Activated CD8-positive, alpha-beta T cell treated with anti-CD3 and anti-CD28 coated beads, Interleukin-2, amount 10 ng/mL, durations not matched to agents 7 days and 5 days (primary cell): ENCODE data around the gene SNAPC4. TPM values are rescaled to one million over a fixed set of nuclear protein-coding genes. Genes with fewer than 3 reads are reported as not detected.

Source experiments
- ATAC-seq: fragments of 150-1000 bp; cut with Tn5 transposase; one replicate; pipeline ENCODE4 v1.10.0; 2021; ENCODE audit warnings: moderate library complexity
- CTCF ChIA-PET: fragments of 350-600 bp; sonication (Branson Sonifier 250); formaldehyde crosslinking; loops from one replicate; lab custom pipeline; 2021; ENCODE audit warnings: antibody characterized with exemption; lab: Charles Lee
- POLR2A ChIA-PET: fragments of 350-600 bp; sonication (Branson Sonifier 250); formaldehyde crosslinking; loops from one replicate; lab custom pipeline; 2021; ENCODE audit warnings: antibody characterized with exemption; lab: Charles Lee
- DNase-seq: peaks from one replicate; pipeline ENCODE4 v3.0.0-alpha.2; 2020
- H3K27ac Mint-ChIP-seq: one replicate; pipeline ENCODE4 v1.8.0; 2021; ENCODE audit warnings: mild to moderate bottlenecking, mixed read lengths
- H3K27me3 Mint-ChIP-seq: one replicate; pipeline ENCODE4 v1.8.0; 2021; ENCODE audit warnings: low read depth, mixed read lengths
- H3K36me3 Mint-ChIP-seq: one replicate; pipeline ENCODE4 v1.8.0; 2021; ENCODE audit warnings: low read depth, mixed read lengths
- H3K4me1 Mint-ChIP-seq: one replicate; pipeline ENCODE4 v1.8.0; 2021; ENCODE audit warnings: low read depth, mixed read lengths
- H3K4me3 Mint-ChIP-seq: one replicate; pipeline ENCODE4 v1.8.0; 2021; ENCODE audit warnings: mild to moderate bottlenecking, mixed read lengths
- H3K9me3 Mint-ChIP-seq: one replicate; pipeline ENCODE4 v1.8.0; 2022; ENCODE audit warnings: mixed read lengths; ENCODE audit not compliant: insufficient read depth
- total RNA-seq, 2 experiments: library from RNA; stranded (reverse); gene quantifications; one replicate each; pipeline ENCODE4 v1.2.3, GENCODE V29; 2021

SNAPC4 gene
- total RNA-seq, 2 experiments from 2014 or later: 9.5 to 9.6 TPM

DNA sequence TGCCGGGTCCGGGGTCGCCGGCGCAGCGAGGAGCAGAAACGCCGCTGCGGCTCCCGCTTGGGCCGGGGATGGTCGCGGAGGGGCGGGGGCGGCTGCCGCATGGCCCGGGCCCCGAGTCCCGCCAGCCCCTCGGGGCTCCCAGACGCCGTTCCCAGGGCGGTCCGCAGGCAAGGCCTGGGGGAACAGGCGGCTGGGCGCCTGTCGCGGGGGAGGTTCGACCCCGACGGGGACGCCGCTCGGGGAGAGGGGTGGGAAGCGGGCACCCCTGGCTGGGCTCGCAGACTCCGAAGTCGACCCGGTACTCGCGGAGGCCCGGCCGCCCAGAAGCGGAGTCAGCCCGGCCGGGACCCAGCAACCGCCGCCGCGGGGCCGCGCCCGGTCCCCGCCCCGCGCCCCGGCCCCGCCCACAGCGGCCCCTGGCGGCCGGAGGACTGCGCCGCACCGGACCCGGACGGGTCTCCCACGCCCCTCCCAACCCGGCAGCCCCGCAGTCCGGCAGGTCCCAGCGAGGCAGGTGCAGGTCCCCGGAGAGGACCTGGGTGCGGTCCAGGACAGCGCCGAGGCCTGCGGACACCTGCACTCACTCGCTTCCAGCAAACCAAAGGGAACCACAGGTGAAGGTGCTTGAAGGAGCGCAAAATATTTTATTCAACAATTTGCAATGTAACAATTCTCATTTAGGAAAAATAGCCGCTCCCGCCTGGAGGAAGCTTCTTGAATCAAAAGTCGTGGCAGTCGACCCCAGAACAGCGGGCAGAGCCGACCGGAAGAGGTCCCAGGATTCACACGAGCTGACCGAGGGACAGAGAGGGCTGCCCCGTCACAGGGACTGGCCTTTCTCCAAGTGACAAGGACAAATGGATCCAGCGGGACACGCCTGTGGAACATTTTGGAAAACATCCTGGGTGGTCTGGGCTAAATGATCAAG lies 39.8 kb upstream of the SNAPC4 start, which contains the start of gene INPP5E:
Gene INPP5E (minus strand): TSS at position 365 of the 928 bp plus-strand sequence. CDS start 426 bp downstream, outside the sequence.
- ATAC-seq (peak; percentile 82), DNase-seq (peak; percentile 78)
- POLR2A ChIA-PET: interaction anchor here (0.6 to 1.1 kb wide), 3 partner anchors 77 to 258 kb away, joined by 3 to 6 read pairs (median 4); partner anchors contain the start of gene DNLZ
- peaks cover 44% of the 10 kb centered on the region for H3K36me3 Mint-ChIP-seq
- CTCF ChIA-PET: interaction anchor here (0.8 to 1.1 kb wide), 4 partner anchors 10 to 126 kb away, joined by 3 to 4 read pairs (median 3); no protein-coding TSS in a partner anchor
- no peaks in the 10 kb centered on the region for H3K9me3 Mint-ChIP-seq
- peaks cover 28% of the 10 kb centered on the region for H3K4me1 Mint-ChIP-seq
- no peaks in the 10 kb centered on the region for H3K27me3 Mint-ChIP-seq
- peak within 1 kb of the TSS; percentile 83 for H3K4me3 Mint-ChIP-seq
- H3K27ac Mint-ChIP-seq: peak within 1 kb of the TSS; percentile 77

- DNase-seq (peak; percentile 74), ATAC-seq (peak; percentile 76)
- ChIA-PET CTCF (interaction anchor here (0.6 to 0.8 kb wide), 2 partner anchors 38 to 118 kb away, joined by 3 read pairs; no protein-coding TSS in a partner anchor), POLR2A (no interaction called here)
- H3K4me3 Mint-ChIP-seq: peak overlapping the region; percentile 83
- H3K27ac Mint-ChIP-seq: peak overlapping the region; percentile 77
- H3K27me3 Mint-ChIP-seq: no peaks in the 10 kb centered on the region
- no peaks in the 10 kb centered on the region for H3K9me3 Mint-ChIP-seq
- H3K36me3 Mint-ChIP-seq: peaks cover 38% of the 10 kb centered on the region
- H3K4me1 Mint-ChIP-seq: peaks cover 28% of the 10 kb centered on the region
Observed at GRCh38 chr9:136438548-136439480, 38.8 kb upstream of the SNAPC4 start.

GRCh38 chr9:136437839-136438547 lies 38.0 kb upstream of the SNAPC4 start:
- Mint-ChIP-seq H3K4me3 (peak overlapping the region; percentile 83), H3K9me3 (no peaks in the 10 kb centered on the region), H3K27me3 (no peaks in the 10 kb centered on the region), H3K27ac (peak overlapping the region; percentile 77), H3K36me3 (peaks cover 34% of the 10 kb centered on the region), H3K4me1 (peaks cover 28% of the 10 kb centered on the region)
- no peak for DNase-seq
- POLR2A ChIA-PET: no interaction called here
- CTCF ChIA-PET: interaction anchor here (0.6 kb wide), 1 partner anchor 119 kb away, joined by 3 read pairs; no protein-coding TSS in a partner anchor
- ATAC-seq: no peak

DNA sequence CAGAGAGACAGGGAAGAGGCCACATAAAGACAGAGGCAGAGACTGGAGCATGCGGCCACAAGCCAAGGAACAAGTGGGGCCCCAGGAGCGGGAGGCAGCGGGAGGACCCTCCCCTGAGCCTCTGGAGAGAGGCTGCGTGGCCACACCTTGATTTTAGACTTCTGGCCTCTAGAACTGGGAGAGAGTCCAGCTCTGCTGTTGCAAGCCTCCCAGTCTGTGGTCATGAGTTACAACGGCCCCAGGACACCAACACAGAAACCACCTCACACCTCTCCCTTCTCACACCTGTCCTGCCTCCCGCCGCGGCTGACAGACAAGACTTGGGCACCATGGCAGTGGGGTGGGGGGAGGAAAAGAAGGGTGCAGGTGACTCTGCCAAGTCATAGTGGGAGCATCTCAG lies 37.5 kb upstream of the SNAPC4 start:
- POLR2A ChIA-PET: no interaction called here
- CTCF ChIA-PET: no interaction called here
- H3K9me3 Mint-ChIP-seq: no peaks in the 10 kb centered on the region
- H3K27me3 Mint-ChIP-seq: no peaks in the 10 kb centered on the region
- ATAC-seq: no peak
- H3K36me3 Mint-ChIP-seq: peaks cover 29% of the 10 kb centered on the region
- no peak for DNase-seq
- peaks cover 28% of the 10 kb centered on the region for H3K4me1 Mint-ChIP-seq
- no peak overlapping the region for H3K27ac Mint-ChIP-seq
- H3K4me3 Mint-ChIP-seq: peak overlapping the region; percentile 83

DNA sequence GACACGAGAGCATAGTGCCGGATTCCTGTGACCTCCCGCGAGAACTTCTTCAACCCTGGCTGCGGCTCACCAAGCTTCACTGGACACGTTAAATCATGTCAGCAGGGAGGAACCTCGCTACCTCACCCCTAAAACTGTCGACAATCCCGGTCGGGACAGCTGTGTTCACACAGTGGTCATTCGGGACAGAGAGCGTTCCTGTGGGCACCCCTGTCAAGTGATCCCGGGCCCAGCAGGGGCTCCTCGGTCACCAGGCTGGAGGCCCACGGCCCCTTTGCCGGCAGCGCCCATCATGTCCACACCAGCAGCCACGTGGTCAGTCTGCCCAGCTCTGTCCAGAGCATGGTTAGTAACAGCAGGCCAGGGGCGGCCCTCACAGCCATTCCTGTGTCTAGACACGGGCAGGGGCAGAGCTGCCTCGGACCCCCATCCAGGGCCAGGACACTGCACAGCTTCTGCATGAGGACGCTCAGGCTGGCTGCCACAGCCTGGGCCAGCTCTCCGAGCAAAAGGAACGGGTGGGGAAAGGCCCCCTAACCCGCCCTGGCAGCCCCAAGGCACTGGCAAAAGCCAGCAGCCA lies 36.2 kb upstream of the SNAPC4 start:
- POLR2A ChIA-PET: no interaction called here
- H3K36me3 Mint-ChIP-seq: peaks cover 21% of the 10 kb centered on the region
- H3K27me3 Mint-ChIP-seq: no peaks in the 10 kb centered on the region
- H3K4me3 Mint-ChIP-seq: no peak overlapping the region
- H3K9me3 Mint-ChIP-seq: no peaks in the 10 kb centered on the region
- CTCF ChIA-PET: no interaction called here
- H3K27ac Mint-ChIP-seq: no peak overlapping the region
- H3K4me1 Mint-ChIP-seq: peaks cover 28% of the 10 kb centered on the region
- ATAC-seq (no peak), DNase-seq (no peak)

GRCh38 chr9:136434580-136435169 lies 34.7 kb upstream of the SNAPC4 start:
- H3K36me3 Mint-ChIP-seq: peaks cover 11% of the 10 kb centered on the region
- H3K4me3 Mint-ChIP-seq: no peak overlapping the region
- POLR2A ChIA-PET: no interaction called here
- H3K27me3 Mint-ChIP-seq: no peaks in the 10 kb centered on the region
- DNase-seq (no peak), ATAC-seq (no peak)
- H3K9me3 Mint-ChIP-seq: no peaks in the 10 kb centered on the region
- H3K27ac Mint-ChIP-seq: no peak overlapping the region
- CTCF ChIA-PET: no interaction called here
- H3K4me1 Mint-ChIP-seq: peaks cover 26% of the 10 kb centered on the region

DNA sequence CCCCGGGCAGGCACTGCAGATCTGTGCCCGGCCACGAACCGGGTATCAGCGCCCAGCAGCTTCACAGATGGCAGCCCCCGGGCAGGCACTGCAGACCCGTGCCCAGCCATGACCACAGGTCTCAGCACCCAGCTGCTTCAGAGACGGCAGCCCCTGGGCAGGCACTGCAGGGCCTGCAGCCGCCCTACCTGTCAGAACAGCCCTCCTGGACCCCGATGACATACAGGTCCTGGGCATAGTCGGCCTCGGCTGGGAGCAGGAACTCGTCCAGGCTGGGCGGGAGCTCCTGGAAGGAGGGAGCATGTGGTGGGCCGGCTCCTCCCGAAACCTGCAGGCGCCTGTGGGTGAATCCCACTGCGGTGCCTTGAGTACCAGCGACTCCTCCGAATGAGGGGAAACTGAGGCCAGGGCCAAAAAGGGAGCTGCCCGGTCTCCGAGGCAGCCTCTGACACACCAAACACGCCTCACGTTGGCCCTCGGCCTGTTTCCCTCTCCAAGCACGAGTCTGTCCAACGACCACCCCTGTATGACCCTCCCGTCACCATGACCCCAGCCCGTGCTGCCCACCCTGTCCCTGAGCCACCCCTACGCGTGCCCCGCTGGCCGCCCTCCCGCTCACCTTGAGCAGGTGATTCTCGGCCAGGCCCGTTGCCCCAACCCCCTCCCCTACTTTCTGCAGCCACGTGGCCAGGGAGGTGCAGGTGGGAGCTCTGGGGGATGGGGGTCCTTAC lies 34.0 kb upstream of the SNAPC4 start:
- Mint-ChIP-seq H3K36me3 (peaks cover 14% of the 10 kb centered on the region), H3K4me3 (no peak overlapping the region), H3K9me3 (no peaks in the 10 kb centered on the region), H3K27me3 (no peaks in the 10 kb centered on the region), H3K27ac (no peak overlapping the region), H3K4me1 (peaks cover 26% of the 10 kb centered on the region)
- POLR2A ChIA-PET: interaction anchor here (0.6 to 1.2 kb wide), 2 partner anchors 20 to 25 kb away, joined by 3 read pairs; no protein-coding TSS in a partner anchor
- DNase-seq (no peak), ATAC-seq (no peak)
- CTCF ChIA-PET: no interaction called here

- CTCF ChIA-PET: no interaction called here
- H3K27me3 Mint-ChIP-seq: no peaks in the 10 kb centered on the region
- no peak overlapping the region for H3K27ac Mint-ChIP-seq
- DNase-seq (no peak), ATAC-seq (no peak)
- no peaks in the 10 kb centered on the region for H3K9me3 Mint-ChIP-seq
- H3K4me3 Mint-ChIP-seq: no peak overlapping the region
- H3K36me3 Mint-ChIP-seq: peaks cover 18% of the 10 kb centered on the region
- POLR2A ChIA-PET: interaction anchor here (0.6 to 1.2 kb wide), 3 partner anchors 10 to 24 kb away, joined by 3 read pairs; no protein-coding TSS in a partner anchor
- peaks cover 24% of the 10 kb centered on the region for H3K4me1 Mint-ChIP-seq
Observed at GRCh38 chr9:136433043-136433715, 33.2 kb upstream of the SNAPC4 start.

- H3K4me1 Mint-ChIP-seq: peaks cover 18% of the 10 kb centered on the region
- CTCF ChIA-PET: no interaction called here
- H3K4me3 Mint-ChIP-seq: no peak overlapping the region
- no peak overlapping the region for H3K27ac Mint-ChIP-seq
- no peaks in the 10 kb centered on the region for H3K9me3 Mint-ChIP-seq
- H3K27me3 Mint-ChIP-seq: no peaks in the 10 kb centered on the region
- peaks cover 18% of the 10 kb centered on the region for H3K36me3 Mint-ChIP-seq
- ATAC-seq (no peak), DNase-seq (no peak)
- POLR2A ChIA-PET: interaction anchor here (0.6 to 1.2 kb wide), 2 partner anchors 9 to 19 kb away, joined by 3 read pairs; no protein-coding TSS in a partner anchor
Observed at GRCh38 chr9:136432591-136432990, 32.6 kb upstream of the SNAPC4 start.
